K562 (cell line): ENCODE measurements around the gene CXCL6. TPM values are rescaled to one million over a fixed set of nuclear protein-coding genes. Genes with fewer than 3 reads are reported as not detected.

Source experiments
- AFF1 ChIP-seq, 2 experiments: fragments of 450-650 bp; IDR thresholded peaks; 2 replicates each; pipeline ENCODE4 v1.6.1; 2018; ENCODE audit warnings: mild to moderate bottlenecking in 2 of 2, low read depth in 1 of 2; ENCODE audit not compliant: partially characterized antibody in 2 of 2
- CSDE1 ChIP-seq, 2 experiments: fragments of 450-650 bp; IDR thresholded peaks; 2 replicates each; pipeline ENCODE4 v1.6.1; 2016; ENCODE audit warnings: mild to moderate bottlenecking in 1 of 2
- ESRRB ChIP-seq: fragments of 250-450 bp; sonication (Bioruptor Pico); IDR thresholded peaks from 2 replicates; pipeline ENCODE4 v1.5.0; 2020; ENCODE audit warnings: mild to moderate bottlenecking, moderate library complexity, borderline replicate concordance
- FOXM1 ChIP-seq, 2 experiments: fragments of 450-650 bp in 1 of 2; sonication (generic) in 1 of 2; formaldehyde crosslinking in 1 of 2; IDR thresholded peaks; 2 replicates each; pipeline versions ENCODE4 v1.6.1 to v1.9.0; 2017 to 2022; ENCODE audit warnings: low read depth in 2 of 2, mild to moderate bottlenecking in 2 of 2, missing genetic modification reagents in 1 of 2, moderate library complexity in 1 of 2
- GABPB1 ChIP-seq: sonication (generic); formaldehyde crosslinking; IDR thresholded peaks from 2 replicates; pipeline ENCODE4 v1.8.0; 2022; ENCODE audit warnings: mild to moderate bottlenecking, missing genetic modification reagents
- MIER1 ChIP-seq: fragments of 450-650 bp; IDR thresholded peaks from 2 replicates; pipeline ENCODE4 v1.6.1; 2016; ENCODE audit warnings: antibody characterized with exemption, mild to moderate bottlenecking, low read depth
- NR2F6 ChIP-seq: fragments of 450-650 bp; formaldehyde crosslinking; IDR thresholded peaks from 2 replicates; pipeline ENCODE4 v1.4.0; 2020; ENCODE audit warnings: mild to moderate bottlenecking
- REST ChIP-seq, 2 experiments: fragments of 450-650 bp; formaldehyde crosslinking in 1 of 2; IDR thresholded peaks; 2 replicates each; pipeline versions ENCODE4 v1.4.0 to v1.6.1; 2014 to 2020; ENCODE audit warnings: mild to moderate bottlenecking in 2 of 2, borderline replicate concordance in 1 of 2, low read depth in 1 of 2
- ZBTB33 ChIP-seq: sonication (generic); formaldehyde crosslinking; IDR thresholded peaks from 2 replicates; pipeline ENCODE4 v1.8.1; 2023; ENCODE audit warnings: mild to moderate bottlenecking, missing genetic modification reagents
- ZNF431 ChIP-seq: sonication (generic); formaldehyde crosslinking; IDR thresholded peaks from 2 replicates; pipeline ENCODE4 v1.8.0; 2022; ENCODE audit warnings: mild to moderate bottlenecking, missing genetic modification reagents
- polyA plus RNA-seq, 8 experiments: library from polyadenylated mRNA; depleted of rRNA in 4 of 8; stranded (reverse) in 5 of 8; unstranded in 3 of 8; fragments of >200 nt; fragmentation: Nextera tagmentation in 2 of 8; fragmentation: Illumina TruSeq in 1 of 8; extraction: Ambion mirVana in 2 of 8; extraction: Trizol in 1 of 8; gene quantifications; 2 replicates each; pipeline versions ENCODE4 v1.2.1 to v1.2.3, GENCODE V29; 2011 to 2014; ENCODE audit warnings: inconsistent platforms in 1 of 8, missing spikeins in 1 of 8
- total RNA-seq, 7 experiments: library from RNA; depleted of rRNA in 6 of 7; stranded (reverse); fragments of >200 nt in 6 of 7; fragmentation: Illumina TruSeq in 2 of 7; extraction: Trizol in 2 of 7; gene quantifications; 2 replicates each; pipeline versions ENCODE4 v1.2.1 to v1.2.3, GENCODE V29; 2011 to 2021; ENCODE audit warnings: low replicate concordance in 1 of 7

CXCL6 gene
- total and polyA plus RNA-seq, 9 of the 15 experiments (the other 6 are each of a cell fraction or from before 2014, with no cell fraction given): not detected

- no peak for TF ChIP-seq AFF1 (IDR thresholded peaks at IDR 0.05; ENCODE audit: low read depth in 1 of 2, partially characterized antibody in 2 of 2)
- TF ChIP-seq ZNF431 (CRISPR knock-in tag): no peak
- TF ChIP-seq ESRRB: no peak
- no peak for TF ChIP-seq NR2F6 (CRISPR knock-in tag)
- TF ChIP-seq FOXM1 (IDR thresholded peaks at IDR 0.05; ENCODE audit: low read depth): no peak
- TF ChIP-seq FOXM1 (CRISPR knock-in tag; IDR thresholded peaks at IDR 0.05; ENCODE audit: low read depth): no peak
- peak; percentile 54 for TF ChIP-seq GABPB1 (CRISPR knock-in tag)
- no peak for TF ChIP-seq ZBTB33 (CRISPR knock-in tag)
- TF ChIP-seq REST (IDR thresholded peaks at IDR 0.05; ENCODE audit: borderline replicate concordance): peak; percentile 24; the same call in 1 of the 2 replicates
- no peak for TF ChIP-seq REST (CRISPR knock-in tag; IDR thresholded peaks at IDR 0.05; ENCODE audit: low read depth)
- TF ChIP-seq CSDE1 (IDR thresholded peaks at IDR 0.05): no peak
- TF ChIP-seq MIER1: no peak
These were observed 32.9 kb downstream of the CXCL6 start, which contains the start of gene CXCL1 (continued) for GRCh38 chr4:73869130-73870055.
